Mammary epithelial cell (primary cell): ENCODE data around the gene AKR1C4.

Experiments
- CTCF ChIP-seq, 2 donors: IDR thresholded peaks in 1 of 2; conservative IDR thresholded peaks in 1 of 2; 2 replicates each; pipeline ENCODE4 v1.5.1; 2011 to 2012; ENCODE audit warnings: inconsistent platforms in 2 of 2, low read length in 2 of 2, mild to moderate bottlenecking in 2 of 2, control low read depth in 1 of 2, low read depth in 1 of 2; ENCODE audit not compliant: insufficient read depth in 1 of 2; ENCODE audit errors: extremely low read depth in 1 of 2
- EZH2 ChIP-seq: IDR thresholded peaks from 2 replicates; pipeline ENCODE4 v1.6.1; 2012; ENCODE audit warnings: low read length, inconsistent platforms, borderline replicate concordance

GRCh38 chr10:5155951-5156350, 40.7 kb upstream of the AKR1C4 start:
- TF ChIP-seq EZH2, result no peak
- TF ChIP-seq CTCF (conservative IDR thresholded peaks at IDR 0.05 in 1 of 2, IDR thresholded peaks at IDR 0.05 in 1 of 2; ENCODE audit: extremely low read depth in 1 of 2, insufficient read depth in 1 of 2, low read depth in 1 of 2, low read length in 2 of 2), result no peak
